ENCODE measurements around the gene TFF1.

- TF ChIP-seq CTCF (conservative IDR thresholded peaks at IDR 0.05 in 1 of 2, IDR thresholded peaks at IDR 0.05 in 1 of 2; ENCODE audit: extremely low read depth in 1 of 2, insufficient read depth in 1 of 2, low read depth in 1 of 2, low read length in 2 of 2), result no peak
- no peak for TF ChIP-seq EZH2 (IDR thresholded peaks at IDR 0.05; ENCODE audit: borderline replicate concordance, low read length)
These were observed 51.6 kb downstream of the TFF1 start for GRCh38 chr21:42314616-42315295.

Data from mammary epithelial cell (primary cell).